HCT116 (cell line): ENCODE data around the gene TMEM121B. TPM values are rescaled to one million over a fixed set of nuclear protein-coding genes. Genes with fewer than 3 reads are reported as not detected.

ENCODE experiments used
- ATAC-seq: fragments of 200-7000 bp; cut with Tn5 transposase; 2 replicates; pipeline ENCODE4 v1.9.1; 2020; ENCODE audit warnings: mild to moderate bottlenecking, moderate library complexity
- BruUV-seq: library from RNA; stranded (reverse); fragments of 400-500 nt; replicated peaks from 2 replicates; lab custom pipeline; 2021; lab: Mats Ljungman, UMichigan
- CTCF ChIA-PET: fragments of 300-600 bp; sonication (Branson Sonifier 250); formaldehyde crosslinking; loops from one replicate; lab custom pipeline; 2021; ENCODE audit warnings: antibody characterized with exemption; lab: Charles Lee
- POLR2A ChIA-PET: fragments of 300-600, 350-600 bp; sonication (Branson Sonifier 250); formaldehyde crosslinking; loops from one replicate; lab custom pipeline; 2021; ENCODE audit warnings: antibody characterized with exemption; lab: Charles Lee
- RAD21 ChIA-PET, 2 experiments: fragments of 300-600 bp; sonication (Branson Sonifier 250); formaldehyde crosslinking; loops; one replicate each; lab custom pipeline; 2023; ENCODE audit warnings: low total read pairs in 2 of 2; ENCODE audit not compliant: uncharacterized antibody in 2 of 2, unreplicated experiment in 2 of 2, low non-redundant PET in 1 of 2; lab: Charles Lee
- DNase-seq: peaks from one replicate; pipeline ENCODE4 v3.0.0-alpha.2; 2010; ENCODE audit warnings: low read depth, low spot score
- H2AFZ ChIP-seq: fragments of 200-600 bp; shearing (Covaris generic), sonication (generic); 2 replicates; pipeline ENCODE4 v1.6.1; 2017; ENCODE audit warnings: low read depth, mixed run types, mixed read lengths, antibody characterized with exemption, low read length; ENCODE audit not compliant: poor library complexity, severe bottlenecking
- H3K27ac ChIP-seq: 2 replicates; pipeline ENCODE4 v1.5.1; 2012; ENCODE audit warnings: low read depth, low read length
- H3K27me3 ChIP-seq: fragments of 200-600 bp; sonication (generic); 2 replicates; pipeline ENCODE4 v1.6.1; 2016; ENCODE audit warnings: mixed run types, low read length, mixed read lengths; ENCODE audit not compliant: insufficient read depth
- H3K36me3 ChIP-seq, 2 experiments: fragments of 200-500 bp in 1 of 2; fragments of 200-600 bp in 1 of 2; sonication (Bioruptor generic) in 1 of 2; sonication (generic) in 1 of 2; 2 replicates each; pipeline versions ENCODE4 v1.5.1 to v1.6.1; 2014 to 2016; ENCODE audit warnings: low read length in 2 of 2, inconsistent platforms in 1 of 2, mixed read lengths in 1 of 2, mixed run types in 1 of 2; ENCODE audit not compliant: insufficient read depth in 2 of 2, control insufficient read depth in 1 of 2
- H3K4me1 ChIP-seq, 2 experiments: fragments of 200-600 bp in 1 of 2; sonication (generic) in 1 of 2; 2 replicates each; pipeline versions ENCODE4 v1.5.1 to v1.6.1; 2012 to 2017; ENCODE audit warnings: low read length in 2 of 2, inconsistent platforms in 1 of 2, mild to moderate bottlenecking in 1 of 2, mixed read lengths in 1 of 2, mixed run types in 1 of 2, moderate library complexity in 1 of 2; ENCODE audit not compliant: insufficient read depth in 2 of 2, control insufficient read depth in 1 of 2
- H3K4me2 ChIP-seq: fragments of 200-600 bp; sonication (generic); 2 replicates; pipeline ENCODE4 v1.6.1; 2017; ENCODE audit warnings: mixed run types, low read length, mixed read lengths
- H3K4me3 ChIP-seq, 2 experiments: fragments of 200-600 bp in 1 of 2; sonication (generic) in 1 of 2; replicated peaks in 1 of 2; 2 replicates each; pipeline ENCODE4 v1.5.1; 2011 to 2016; ENCODE audit warnings: low read length in 2 of 2, control low read depth in 1 of 2, low read depth in 1 of 2, mild to moderate bottlenecking in 1 of 2, mixed read lengths in 1 of 2, mixed run types in 1 of 2
- H3K79me2 ChIP-seq: fragments of 200-600 bp; sonication (generic); 2 replicates; pipeline ENCODE4 v1.6.1; 2017; ENCODE audit warnings: mild to moderate bottlenecking, mixed run types, low read length, moderate library complexity, mixed read lengths; ENCODE audit not compliant: insufficient read depth
- H3K9ac ChIP-seq: fragments of 200-600 bp; sonication (generic); 2 replicates; pipeline ENCODE4 v1.6.1; 2016; ENCODE audit warnings: low read length, mixed read lengths
- H3K9me2 ChIP-seq: fragments of 200-600 bp; sonication (generic), shearing (Covaris generic); 2 replicates; pipeline ENCODE4 v1.6.1; 2017; ENCODE audit warnings: mixed run types, mild to moderate bottlenecking, moderate library complexity; ENCODE audit not compliant: insufficient read depth
- H3K9me3 ChIP-seq, 2 experiments: fragments of 200-500 bp in 1 of 2; fragments of 200-600 bp in 1 of 2; sonication (Bioruptor generic) in 1 of 2; sonication (generic) in 1 of 2; 2 replicates each; pipeline ENCODE4 v1.6.1; 2014 to 2017; ENCODE audit warnings: low read length in 2 of 2, mixed read lengths in 2 of 2, inconsistent platforms in 1 of 2, low read depth in 1 of 2, mild to moderate bottlenecking in 1 of 2, mixed run types in 1 of 2, moderate library complexity in 1 of 2; ENCODE audit not compliant: control insufficient read depth in 1 of 2, insufficient read depth in 1 of 2
- H4K20me1 ChIP-seq: fragments of 200-600 bp; sonication (generic), shearing (Covaris generic); 2 replicates; pipeline ENCODE4 v1.6.1; 2017; ENCODE audit warnings: mixed run types, mild to moderate bottlenecking, moderate library complexity; ENCODE audit not compliant: insufficient read depth
- CBX3 ChIP-seq: IDR thresholded peaks from 2 replicates; pipeline ENCODE4 v1.6.1; 2012; ENCODE audit warnings: low read depth
- CTCF ChIP-seq, 3 experiments: fragments of 200-600 bp in 1 of 3; sonication (generic) in 1 of 3; IDR thresholded peaks in 2 of 3; conservative IDR thresholded peaks in 1 of 3; 2 replicates each; pipeline ENCODE4 v1.5.1; 2012 to 2017; ENCODE audit warnings: low read depth in 2 of 3, low read length in 2 of 3, antibody characterized with exemption in 1 of 3, borderline replicate concordance in 1 of 3, control low read depth in 1 of 3, mild to moderate bottlenecking in 1 of 3, mixed read lengths in 1 of 3, mixed run types in 1 of 3, moderate library complexity in 1 of 3; ENCODE audit not compliant: insufficient read depth in 1 of 3
- EGR1 ChIP-seq: IDR thresholded peaks from 2 replicates; pipeline ENCODE4 v1.6.1; 2012; ENCODE audit warnings: low read depth
- ELF1 ChIP-seq: IDR thresholded peaks from 2 replicates; pipeline ENCODE4 v1.6.1; 2012; ENCODE audit warnings: low read depth, borderline replicate concordance
- FOSL1 ChIP-seq: IDR thresholded peaks from 2 replicates; pipeline ENCODE4 v1.6.1; 2012; ENCODE audit warnings: low read depth
- JUND ChIP-seq: IDR thresholded peaks from 2 replicates; pipeline ENCODE4 v1.6.1; 2012
- POLR2A ChIP-seq: IDR thresholded peaks from 2 replicates; pipeline ENCODE4 v1.7.0; 2011; ENCODE audit warnings: borderline replicate concordance; ENCODE audit not compliant: insufficient read depth, insufficient read length; ENCODE audit errors: extremely low read depth
- POLR2AphosphoS5 ChIP-seq: IDR thresholded peaks from 2 replicates; pipeline ENCODE4 v1.6.1; 2011; ENCODE audit warnings: mild to moderate bottlenecking, low read depth, low read length, moderate library complexity
- RAD21 ChIP-seq: IDR thresholded peaks from 2 replicates; pipeline ENCODE4 v1.6.1; 2012; ENCODE audit warnings: low read depth, mild to moderate bottlenecking
- SP1 ChIP-seq: IDR thresholded peaks from 2 replicates; pipeline ENCODE4 v1.6.1; 2012; ENCODE audit warnings: low read depth
- TCF7L2 ChIP-seq: IDR thresholded peaks from 2 replicates; pipeline ENCODE4 v1.7.0; 2011; ENCODE audit warnings: borderline replicate concordance, inconsistent platforms; ENCODE audit not compliant: insufficient read depth, insufficient read length; ENCODE audit errors: extremely low read depth
- YY1 ChIP-seq: IDR thresholded peaks from 2 replicates; pipeline ENCODE4 v1.6.1; 2011; ENCODE audit warnings: low read length, low read depth, moderate library complexity, mild to moderate bottlenecking; ENCODE audit not compliant: insufficient replicate concordance; ENCODE audit errors: extremely low read depth
- ZBTB33 ChIP-seq: IDR thresholded peaks from 2 replicates; pipeline ENCODE4 v1.6.1; 2011; ENCODE audit warnings: mild to moderate bottlenecking, low read length, moderate library complexity; ENCODE audit not compliant: insufficient replicate concordance; ENCODE audit errors: extremely low read depth
- ZFX ChIP-seq: fragments of 450-650 bp; IDR thresholded peaks from 2 replicates; pipeline ENCODE4 v1.6.1; 2017
- intact Hi-C: fragments of 100-400 bp; cut with micrococcal nuclease; formaldehyde crosslinking; loops from 2 replicates; pipeline ENCODE4 v1.10.0; 2022
- total RNA-seq: library from RNA; stranded (reverse); gene quantifications from one replicate; pipeline ENCODE4 v1.2.1, GENCODE V29; 2021; ENCODE audit not compliant: unreplicated experiment

Gene TMEM121B
- total RNA-seq, 1 experiment from 2014 or later: 0.57 TPM

- DNase-seq: no peak
- Histone ChIP-seq H3K36me3 (peaks cover 6 to 8% of the 10 kb centered on the region in 2 experiments; a peak in 2 of 4 replicates), H3K4me1 (no peaks in the 10 kb centered on the region), H3K9me2 (no peaks in the 10 kb centered on the region), H3K79me2 (no peaks in the 10 kb centered on the region), H3K9me3 (no peaks in the 10 kb centered on the region), H3K27ac (no peak overlapping the region), H3K4me3 (no peak overlapping the region), H2AFZ (no peak overlapping the region), H3K27me3 (no peaks in the 10 kb centered on the region), H3K9ac (no peak overlapping the region), H4K20me1 (no peaks in the 10 kb centered on the region), H3K4me2 (no peak overlapping the region)
- TF ChIP-seq POLR2A: no peak
- no peak for TF ChIP-seq POLR2AphosphoS5
- ATAC-seq: no peak
- BruUV-seq: no TSS peak
- intact Hi-C loops: no loop called here
- POLR2A ChIA-PET: no interaction called here
- RAD21 ChIA-PET: no interaction called here
- CTCF ChIA-PET: no interaction called here
These were observed 14.2 kb downstream of the TMEM121B start for GRCh38 chr22:17106785-17107546.

GRCh38 chr22:17106161-17106784, 14.9 kb downstream of the TMEM121B start:
- Histone ChIP-seq H3K27ac (no peak overlapping the region), H3K4me3 (no peak overlapping the region), H3K79me2 (no peaks in the 10 kb centered on the region), H3K4me1 (no peaks in the 10 kb centered on the region), H2AFZ (no peak overlapping the region), H3K4me2 (no peak overlapping the region), H4K20me1 (no peaks in the 10 kb centered on the region), H3K9me2 (no peaks in the 10 kb centered on the region), H3K36me3 (peaks cover 12% of the 10 kb centered on the region in 2 experiments; a peak in 2 of 4 replicates), H3K9me3 (no peaks in the 10 kb centered on the region), H3K27me3 (no peaks in the 10 kb centered on the region), H3K9ac (no peak overlapping the region)
- BruUV-seq: no TSS peak
- intact Hi-C loops: no loop called here
- DNase-seq (no peak), ATAC-seq (no peak)
- ChIA-PET CTCF (no interaction called here), POLR2A (no interaction called here), RAD21 (no interaction called here)
- TF ChIP-seq EGR1: no peak
- no peak for TF ChIP-seq ZFX
- TF ChIP-seq FOSL1: no peak
- TF ChIP-seq SP1: no peak
- no peak for TF ChIP-seq POLR2AphosphoS5
- TF ChIP-seq ELF1: no peak
- TF ChIP-seq YY1: no peak
- TF ChIP-seq CTCF (IDR thresholded peaks at IDR 0.05 in 2 of 3, conservative IDR thresholded peaks at IDR 0.05 in 1 of 3; ENCODE audit: borderline replicate concordance in 1 of 3, insufficient read depth in 1 of 3, low read depth in 2 of 3, low read length in 2 of 3): no peak
- TF ChIP-seq ZBTB33: no peak
- no peak for TF ChIP-seq CBX3
- TF ChIP-seq RAD21: no peak
- TF ChIP-seq JUND: no peak
- no peak for TF ChIP-seq TCF7L2
